A673 (cell line): ENCODE results near the gene LONP1. TPM values are rescaled to one million over a fixed set of nuclear protein-coding genes. Genes with fewer than 3 reads are reported as not detected.

Source experiments
- BruUV-seq: library from RNA; stranded (reverse); fragments of 400-500 nt; replicated peaks from 2 replicates; lab custom pipeline; 2021; lab: Mats Ljungman, UMichigan
- CTCF ChIA-PET: fragments of 300-600 bp; sonication (Branson Sonifier 250); formaldehyde crosslinking; loops from one replicate; lab custom pipeline; 2022; ENCODE audit warnings: antibody characterized with exemption; lab: Charles Lee
- POLR2A ChIA-PET: fragments of 300-600 bp; sonication (Branson Sonifier 250); formaldehyde crosslinking; loops from one replicate; lab custom pipeline; 2022; ENCODE audit warnings: antibody characterized with exemption; ENCODE audit not compliant: low non-redundant PET; lab: Charles Lee
- DNase-seq: peaks from one replicate; pipeline ENCODE4 v3.0.0-alpha.2; 2015; ENCODE audit warnings: low spot score
- H3K27ac ChIP-seq: fragments of 200-600 bp; sonication (generic); 2 replicates; pipeline ENCODE4 v1.5.1; 2016; ENCODE audit warnings: mixed run types, low read depth, mild to moderate bottlenecking, mixed read lengths, antibody characterized with exemption, low read length; ENCODE audit not compliant: poor library complexity, severe bottlenecking
- H3K27me3 ChIP-seq: fragments of 200-600 bp; sonication (generic); replicated peaks from 2 replicates; pipeline ENCODE4 v1.6.1; 2017; ENCODE audit warnings: mixed run types, low read depth, mild to moderate bottlenecking, mixed read lengths, antibody characterized with exemption, low read length; ENCODE audit not compliant: insufficient read depth, poor library complexity
- H3K36me3 ChIP-seq: fragments of 200-600 bp; sonication (generic); 2 replicates; pipeline ENCODE4 v1.6.1; 2016; ENCODE audit warnings: mixed run types, mild to moderate bottlenecking, mixed read lengths, antibody characterized with exemption, low read length; ENCODE audit not compliant: insufficient read depth, poor library complexity, severe bottlenecking
- H3K4me1 ChIP-seq: fragments of 200-600 bp; sonication (generic); 2 replicates; pipeline ENCODE4 v1.6.1; 2017; ENCODE audit warnings: mixed run types, mild to moderate bottlenecking, mixed read lengths, antibody characterized with exemption, low read length; ENCODE audit not compliant: insufficient read depth, poor library complexity, severe bottlenecking
- H3K4me3 ChIP-seq: fragments of 200-600 bp; sonication (generic); 2 replicates; pipeline ENCODE4 v1.5.1; 2016; ENCODE audit warnings: low read depth, mixed run types, mild to moderate bottlenecking, mixed read lengths, low read length; ENCODE audit not compliant: poor library complexity, severe bottlenecking
- H3K9me3 ChIP-seq: fragments of 200-600 bp; sonication (generic); 2 replicates; pipeline ENCODE4 v1.6.1; 2016; ENCODE audit warnings: mixed run types, low read depth, mild to moderate bottlenecking, mixed read lengths, antibody characterized with exemption, low read length; ENCODE audit not compliant: poor library complexity, severe bottlenecking
- CTCF ChIP-seq: fragments of 300-800, 200-600 bp; sonication (generic); conservative IDR thresholded peaks from 2 replicates; pipeline ENCODE4 v1.5.1; 2017; ENCODE audit warnings: low read depth, mild to moderate bottlenecking, antibody characterized with exemption, low read length, moderate library complexity, mixed read lengths
- EZH2 ChIP-seq: fragments of 200-600 bp; sonication (generic); IDR thresholded peaks from 2 replicates; pipeline ENCODE4 v1.6.1; 2017; ENCODE audit warnings: borderline replicate concordance, low read depth, mild to moderate bottlenecking, mixed read lengths, antibody characterized with exemption, low read length; ENCODE audit not compliant: poor library complexity, severe bottlenecking
- intact Hi-C: fragments of 100-400 bp; cut with micrococcal nuclease; formaldehyde crosslinking; loops from one replicate; pipeline ENCODE4 v1.10.0; 2022; ENCODE audit not compliant: unreplicated experiment
- total RNA-seq: library from RNA; stranded (reverse); gene quantifications from 2 replicates; pipeline ENCODE4 v1.2.3, GENCODE V29; 2021

The LONP1 gene
- total RNA-seq, 1 experiment from 2014 or later: 152 TPM

GRCh38 chr19:5665781-5666513 is 54.0 kb downstream of the LONP1 start:
- intact Hi-C loops: no loop called here
- no peak overlapping the region for H3K27ac ChIP-seq
- no peaks in the 10 kb centered on the region for H3K27me3 ChIP-seq
- ChIA-PET CTCF (no interaction called here), POLR2A (interaction anchor here (0.6 kb wide), 1 partner anchor 865 kb away, joined by 5 read pairs; the partner anchor contains the start of gene TNFSF9)
- H3K9me3 ChIP-seq: no peaks in the 10 kb centered on the region
- H3K4me1 ChIP-seq: no peaks in the 10 kb centered on the region
- H3K4me3 ChIP-seq: no peak overlapping the region
- no peak for DNase-seq
- no TSS peak for BruUV-seq
- TF ChIP-seq CTCF (no peak), EZH2 (no peak)
- peaks cover 86% of the 10 kb centered on the region for H3K36me3 ChIP-seq

DNA sequence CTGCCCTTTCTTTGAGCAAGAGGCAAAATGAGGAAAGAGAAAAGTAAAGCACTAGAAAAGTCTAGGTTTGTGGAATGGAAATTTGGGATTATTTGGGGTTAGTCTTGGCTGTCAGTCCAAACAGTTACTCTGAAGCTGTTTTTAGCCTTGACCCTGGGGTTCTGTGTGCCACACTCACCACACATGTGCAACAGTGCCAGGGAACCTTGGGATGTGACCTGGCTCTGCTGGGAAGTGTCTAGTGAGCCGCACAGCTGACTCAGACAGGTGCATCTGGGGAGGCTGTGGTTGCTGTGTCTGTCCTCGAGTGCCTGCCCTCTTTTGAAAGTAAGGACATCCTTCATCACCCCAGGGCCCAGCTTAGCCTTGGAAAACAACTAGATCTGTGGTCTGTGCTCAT is 55.4 kb downstream of the LONP1 start:
- no TSS peak for BruUV-seq
- no peak for DNase-seq
- ChIA-PET POLR2A (no interaction called here), CTCF (no interaction called here)
- Histone ChIP-seq H3K4me3 (no peak overlapping the region), H3K36me3 (peaks cover 94% of the 10 kb centered on the region), H3K4me1 (no peaks in the 10 kb centered on the region), H3K9me3 (no peaks in the 10 kb centered on the region), H3K27ac (no peak overlapping the region), H3K27me3 (no peaks in the 10 kb centered on the region)
- TF ChIP-seq EZH2 (no peak), CTCF (no peak)
- intact Hi-C loops: no loop called here

GRCh38 chr19:5663904-5664303 is 56.0 kb downstream of the LONP1 start:
- Histone ChIP-seq H3K27me3 (no peaks in the 10 kb centered on the region), H3K4me1 (no peaks in the 10 kb centered on the region), H3K9me3 (no peaks in the 10 kb centered on the region), H3K27ac (no peak overlapping the region), H3K36me3 (peaks cover 91% of the 10 kb centered on the region), H3K4me3 (no peak overlapping the region)
- ChIA-PET POLR2A (no interaction called here), CTCF (interaction anchor here (0.5 kb wide), 1 partner anchor 22 kb away, joined by 4 read pairs; no protein-coding TSS in a partner anchor)
- no peak for TF ChIP-seq EZH2
- TF ChIP-seq CTCF: no peak
- intact Hi-C loops: no loop called here
- BruUV-seq: no TSS peak
- no peak for DNase-seq
